SK-N-SH (cell line): ENCODE results near the gene LMAN1L. TPM values are rescaled to one million over a fixed set of nuclear protein-coding genes. Genes with fewer than 3 reads are reported as not detected.

Source experiments
- CTCF ChIA-PET: fragments of 300-600, 350-600 bp; formaldehyde crosslinking; extraction: SDS; loops from one replicate; lab custom pipeline; 2021; lab: Yijun Ruan, JAX
- POLR2A ChIA-PET: fragments of 350-600 bp; sonication (Branson Sonifier 250); formaldehyde crosslinking; extraction: SDS; loops from one replicate; lab custom pipeline; 2020; ENCODE audit warnings: antibody characterized with exemption, inconsistent platforms; lab: Yijun Ruan, JAX
- DNase-seq: peaks from one replicate; pipeline ENCODE4 v3.0.0; 2012
- H2AFZ ChIP-seq: fragments of 200-600 bp; sonication (generic); 2 replicates; pipeline ENCODE4 v1.8.1; 2016; ENCODE audit warnings: antibody characterized with exemption, mild to moderate bottlenecking, low read depth
- H3F3A ChIP-seq: fragments of 200-600 bp; sonication (generic); replicated peaks from 2 replicates; pipeline ENCODE3; 2016; ENCODE audit warnings: antibody characterized with exemption, mild to moderate bottlenecking; ENCODE audit not compliant: insufficient read depth
- H3K27ac ChIP-seq, 2 experiments: fragments of 200-500 bp in 1 of 2; fragments of 200-600 bp in 1 of 2; sonication (Bioruptor generic) in 1 of 2; sonication (generic), shearing (Covaris generic) in 1 of 2; 2 replicates each; pipeline versions ENCODE4 v1.5.1 to v1.6.1; 2014 to 2016; ENCODE audit warnings: low read depth in 2 of 2, inconsistent platforms in 1 of 2, low read length in 1 of 2, mild to moderate bottlenecking in 1 of 2, mixed read lengths in 1 of 2
- H3K27me3 ChIP-seq: fragments of 200-600 bp; sonication (generic), shearing (Covaris generic); 2 replicates; pipeline ENCODE4 v1.6.1; 2016; ENCODE audit warnings: mixed run types; ENCODE audit not compliant: insufficient read depth
- H3K36me3 ChIP-seq, 2 experiments: fragments of 200-500 bp in 1 of 2; fragments of 200-600 bp in 1 of 2; sonication (Bioruptor generic) in 1 of 2; sonication (generic) in 1 of 2; replicated peaks in 1 of 2; 2 replicates each; pipeline versions ENCODE3 to v1.5.1; 2014 to 2016; ENCODE audit warnings: low read length in 1 of 2, mild to moderate bottlenecking in 1 of 2; ENCODE audit not compliant: insufficient read depth in 2 of 2, control insufficient read depth in 1 of 2
- H3K4me1 ChIP-seq, 2 experiments: fragments of 200-500 bp in 1 of 2; fragments of 200-600 bp in 1 of 2; sonication (Bioruptor generic) in 1 of 2; sonication (generic), shearing (Covaris generic) in 1 of 2; 2 replicates each; pipeline versions ENCODE4 v1.5.1 to v1.6.1; 2014 to 2016; ENCODE audit warnings: low read depth in 1 of 2, low read length in 1 of 2, mixed run types in 1 of 2; ENCODE audit not compliant: insufficient read depth in 2 of 2, control insufficient read depth in 1 of 2
- H3K4me2 ChIP-seq: fragments of 200-600 bp; sonication (generic), shearing (Covaris generic); 2 replicates; pipeline ENCODE4 v1.6.1; 2017; ENCODE audit warnings: mixed run types
- H3K4me3 ChIP-seq, 2 experiments: fragments of 200-500 bp in 1 of 2; fragments of 200-600 bp in 1 of 2; sonication (Bioruptor generic) in 1 of 2; sonication (generic), shearing (Covaris generic) in 1 of 2; 2 replicates each; pipeline versions ENCODE4 v1.5.1 to v1.8.1; 2014 to 2016; ENCODE audit warnings: low read depth in 2 of 2, inconsistent platforms in 1 of 2, low read length in 1 of 2, mild to moderate bottlenecking in 1 of 2, mixed read lengths in 1 of 2, moderate library complexity in 1 of 2
- H3K79me2 ChIP-seq: fragments of 200-600 bp; sonication (generic); 2 replicates; pipeline ENCODE4 v1.8.1; 2017; ENCODE audit warnings: mild to moderate bottlenecking; ENCODE audit not compliant: insufficient read depth
- H3K9ac ChIP-seq: fragments of 200-600 bp; sonication (generic); 2 replicates; pipeline ENCODE4 v1.6.1; 2017; ENCODE audit warnings: mixed run types
- H3K9me2 ChIP-seq: fragments of 200-600 bp; sonication (generic); 2 replicates; pipeline ENCODE4 v1.6.1; 2017; ENCODE audit warnings: mixed run types
- H3K9me3 ChIP-seq: fragments of 200-600 bp; sonication (generic); 2 replicates; pipeline ENCODE4 v1.6.1; 2017; ENCODE audit warnings: mixed run types, mild to moderate bottlenecking, moderate library complexity
- H4K20me1 ChIP-seq: fragments of 200-600 bp; sonication (generic); 2 replicates; pipeline ENCODE4 v1.6.1; 2017; ENCODE audit warnings: mild to moderate bottlenecking, mixed run types; ENCODE audit not compliant: insufficient read depth
- CHD2 ChIP-seq: fragments of 150-350 bp; IDR thresholded peaks from 2 replicates; pipeline ENCODE4 v1.6.1; 2018; ENCODE audit warnings: low read length; ENCODE audit not compliant: partially characterized antibody
- EP300 ChIP-seq, 2 experiments: IDR thresholded peaks; 2 replicates each; pipeline versions ENCODE4 v1.4.0 to v1.6.1; 2012; ENCODE audit warnings: borderline replicate concordance in 1 of 2, low read depth in 1 of 2, low read length in 1 of 2
- EZH2phosphoT487 ChIP-seq: fragments of 200-600 bp; sonication (generic); IDR thresholded peaks from 2 replicates; pipeline ENCODE4 v1.6.1; 2017; ENCODE audit warnings: low read depth, mixed run types, mild to moderate bottlenecking, antibody characterized with exemption, moderate library complexity, borderline replicate concordance
- FOXJ3 ChIP-seq: sonication (generic); formaldehyde crosslinking; IDR thresholded peaks from 2 replicates; pipeline ENCODE4 v1.5.1; 2020; ENCODE audit warnings: mild to moderate bottlenecking, missing genetic modification reagents
- FOXM1 ChIP-seq: IDR thresholded peaks from 2 replicates; pipeline ENCODE4 v1.4.0; 2012; ENCODE audit warnings: low read depth, mild to moderate bottlenecking
- GABPA ChIP-seq: IDR thresholded peaks from 2 replicates; pipeline ENCODE4 v1.4.0; 2012; ENCODE audit warnings: low read depth, mild to moderate bottlenecking
- GATA2 ChIP-seq: sonication (generic); formaldehyde crosslinking; IDR thresholded peaks from 2 replicates; pipeline ENCODE4 v1.5.0; 2020; ENCODE audit warnings: mild to moderate bottlenecking, missing genetic modification reagents
- JUND ChIP-seq: IDR thresholded peaks from 2 replicates; pipeline ENCODE4 v1.4.0; 2012
- NFIC ChIP-seq: IDR thresholded peaks from 2 replicates; pipeline ENCODE4 v1.4.0; 2012; ENCODE audit warnings: borderline replicate concordance
- NRF1 ChIP-seq: IDR thresholded peaks from 2 replicates; pipeline ENCODE4 v1.6.1; 2012; ENCODE audit warnings: low read depth, mild to moderate bottlenecking, low read length
- RAD21 ChIP-seq: IDR thresholded peaks from 2 replicates; pipeline ENCODE4 v1.6.1; 2012; ENCODE audit warnings: mild to moderate bottlenecking, low read length
- RFX5 ChIP-seq: IDR thresholded peaks from 2 replicates; pipeline ENCODE4 v1.6.1; 2012; ENCODE audit warnings: mild to moderate bottlenecking, improper control_type of control experiment, low read length
- SMC3 ChIP-seq: IDR thresholded peaks from 2 replicates; pipeline ENCODE4 v1.6.1; 2012; ENCODE audit warnings: low read depth, low read length, improper control_type of control experiment
- TCF12 ChIP-seq: IDR thresholded peaks from 2 replicates; pipeline ENCODE4 v1.4.0; 2012
- WGBS: methylation state at CpG from one replicate; pipeline ENCODE4 v1.1.6; 2017; ENCODE audit warnings: low lambda C conversion rate; 5-methylcytosine and 5-hydroxymethylcytosine counted together
- polyA plus RNA-seq, 3 experiments: library from polyadenylated mRNA; depleted of rRNA; stranded (reverse); fragments of >200 nt; gene quantifications; 2 replicates each; pipeline ENCODE4 v1.2.3, GENCODE V29; 2012
- TF ChIP-seq, protein P1 (sequence below): fragments of 200-600 bp; sonication (generic); IDR thresholded peaks from 2 replicates; pipeline ENCODE4 v1.6.1; 2017; ENCODE audit warnings: antibody characterized with exemption, mild to moderate bottlenecking, moderate library complexity
- TF ChIP-seq, protein P2 (sequence below): IDR thresholded peaks from 2 replicates; pipeline ENCODE4; 2012
- TF ChIP-seq, protein P3 (sequence below): fragments of 150-350 bp; IDR thresholded peaks from 2 replicates; pipeline ENCODE4 v1.6.1; 2016; ENCODE audit warnings: mild to moderate bottlenecking, low read depth, low read length
- TF ChIP-seq, protein P4 (sequence below): IDR thresholded peaks from 2 replicates; pipeline ENCODE4 v1.4.0; 2012; ENCODE audit warnings: low read depth
- TF ChIP-seq, protein P5 (sequence below): fragments of 150-350 bp; IDR thresholded peaks from 2 replicates; pipeline ENCODE4 v1.6.1; 2017; ENCODE audit warnings: antibody characterized with exemption, low read length, low read depth, borderline replicate concordance

LMAN1L gene
- polyA plus RNA-seq, 1 of the 3 experiments (the other 2 are of a cell fraction) = 0.02 TPM

DNA sequence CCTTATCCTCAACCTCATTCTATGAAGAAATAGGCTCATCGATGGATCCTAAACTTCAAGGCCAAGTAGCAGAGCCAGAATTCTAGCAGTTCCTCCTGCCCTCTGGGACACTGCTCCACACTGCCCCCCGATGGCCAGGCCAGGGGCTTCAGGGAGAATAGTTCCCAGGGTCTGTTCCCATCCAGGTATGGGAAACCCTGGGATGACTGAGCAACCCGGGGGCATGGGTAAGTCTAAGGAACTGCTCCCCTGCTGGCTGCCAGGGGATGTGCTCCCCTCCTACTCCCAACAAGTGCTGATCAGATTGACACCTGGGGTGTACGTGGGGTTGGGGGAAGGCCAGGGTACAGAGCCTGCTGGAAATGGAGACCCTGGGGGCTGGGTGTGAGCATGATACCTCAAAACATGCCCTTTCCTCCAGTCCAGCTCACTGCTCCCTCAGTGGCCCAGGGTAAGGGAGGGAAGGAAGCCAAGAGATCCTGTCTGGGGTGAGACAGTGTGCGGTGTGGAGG lies 22.7 kb downstream of the LMAN1L start:
- H3K27me3 ChIP-seq = no peaks in the 10 kb centered on the region
- POLR2A ChIA-PET = no interaction called here
- peak; percentile 87 for DNase-seq
- H3F3A ChIP-seq = no peaks in the 10 kb centered on the region
- 52% methylated on average over 5 of the region's 5 CpGs for WGBS
- no peak overlapping the region for H3K9ac ChIP-seq
- H3K9me2 ChIP-seq = no peaks in the 10 kb centered on the region
- H4K20me1 ChIP-seq = no peaks in the 10 kb centered on the region
- no peak for TF ChIP-seq EZH2phosphoT487
- TF ChIP-seq SMC3 = peak; percentile 56
- TF ChIP-seq RAD21 = peak; percentile 64
- TF ChIP-seq, protein P1, sequence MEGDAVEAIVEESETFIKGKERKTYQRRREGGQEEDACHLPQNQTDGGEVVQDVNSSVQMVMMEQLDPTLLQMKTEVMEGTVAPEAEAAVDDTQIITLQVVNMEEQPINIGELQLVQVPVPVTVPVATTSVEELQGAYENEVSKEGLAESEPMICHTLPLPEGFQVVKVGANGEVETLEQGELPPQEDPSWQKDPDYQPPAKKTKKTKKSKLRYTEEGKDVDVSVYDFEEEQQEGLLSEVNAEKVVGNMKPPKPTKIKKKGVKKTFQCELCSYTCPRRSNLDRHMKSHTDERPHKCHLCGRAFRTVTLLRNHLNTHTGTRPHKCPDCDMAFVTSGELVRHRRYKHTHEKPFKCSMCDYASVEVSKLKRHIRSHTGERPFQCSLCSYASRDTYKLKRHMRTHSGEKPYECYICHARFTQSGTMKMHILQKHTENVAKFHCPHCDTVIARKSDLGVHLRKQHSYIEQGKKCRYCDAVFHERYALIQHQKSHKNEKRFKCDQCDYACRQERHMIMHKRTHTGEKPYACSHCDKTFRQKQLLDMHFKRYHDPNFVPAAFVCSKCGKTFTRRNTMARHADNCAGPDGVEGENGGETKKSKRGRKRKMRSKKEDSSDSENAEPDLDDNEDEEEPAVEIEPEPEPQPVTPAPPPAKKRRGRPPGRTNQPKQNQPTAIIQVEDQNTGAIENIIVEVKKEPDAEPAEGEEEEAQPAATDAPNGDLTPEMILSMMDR = peak; percentile 74
- TF ChIP-seq CHD2 = peak; percentile 12
- H3K4me1 ChIP-seq = peaks cover 0 to 16% of the 10 kb centered on the region in 2 experiments; a peak in 1 of 4 replicates
- peaks cover 0 to 23% of the 10 kb centered on the region in 2 experiments for H3K36me3 ChIP-seq
- no peak overlapping the region; a peak in 1 of 4 replicates for H3K27ac ChIP-seq
- no peaks in the 10 kb centered on the region for H3K9me3 ChIP-seq
- H3K4me2 ChIP-seq = no peak overlapping the region
- H2AFZ ChIP-seq = no peak overlapping the region
- peak overlapping the region in 1 of 2 experiments; percentile 49; a peak in 1 of 4 replicates for H3K4me3 ChIP-seq
- no peaks in the 10 kb centered on the region for H3K79me2 ChIP-seq
- CTCF ChIA-PET = interaction anchor here (0.7 to 10.8 kb wide), 15 partner anchors 8 to 201 kb away, joined by 3 to 95 read pairs (median 4); partner anchors contain the start of gene CSK

DNA sequence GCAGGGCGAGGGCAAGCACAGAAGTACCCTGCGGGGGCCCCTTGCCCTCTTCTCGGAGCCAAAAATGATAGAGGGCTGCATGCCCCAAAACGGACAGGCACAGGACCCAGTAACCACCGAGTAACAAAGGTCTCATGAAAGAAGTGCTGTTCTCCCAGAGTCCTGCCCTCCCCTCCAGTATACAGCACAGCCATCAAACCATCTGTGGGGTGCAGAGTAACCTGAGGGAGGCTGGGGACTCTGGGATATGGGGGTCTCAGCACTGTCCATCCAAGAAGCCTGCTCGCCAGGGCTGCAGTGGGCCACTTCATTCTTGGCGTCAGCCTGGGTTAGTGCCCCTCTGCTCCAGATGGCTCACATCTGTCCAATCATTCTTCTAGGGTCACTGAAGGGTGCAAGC lies 24.2 kb downstream of the LMAN1L start:
- H2AFZ ChIP-seq = no peak overlapping the region
- no peak overlapping the region for H3K9ac ChIP-seq
- peaks cover 0 to 9% of the 10 kb centered on the region in 2 experiments; a peak in 2 of 4 replicates for H3K4me1 ChIP-seq
- H4K20me1 ChIP-seq = no peaks in the 10 kb centered on the region
- no peaks in the 10 kb centered on the region for H3K27me3 ChIP-seq
- H3K4me3 ChIP-seq = no peak overlapping the region
- H3K9me2 ChIP-seq = no peaks in the 10 kb centered on the region
- H3K36me3 ChIP-seq = peaks cover 0 to 31% of the 10 kb centered on the region in 2 experiments
- DNase-seq = no peak
- ChIA-PET POLR2A (no interaction called here), CTCF (interaction anchor here (1.1 to 10.8 kb wide), 9 partner anchors 9 to 215 kb away, joined by 3 to 95 read pairs (median 4); partner anchors contain the start of gene CSK)
- TF ChIP-seq, protein P2, sequence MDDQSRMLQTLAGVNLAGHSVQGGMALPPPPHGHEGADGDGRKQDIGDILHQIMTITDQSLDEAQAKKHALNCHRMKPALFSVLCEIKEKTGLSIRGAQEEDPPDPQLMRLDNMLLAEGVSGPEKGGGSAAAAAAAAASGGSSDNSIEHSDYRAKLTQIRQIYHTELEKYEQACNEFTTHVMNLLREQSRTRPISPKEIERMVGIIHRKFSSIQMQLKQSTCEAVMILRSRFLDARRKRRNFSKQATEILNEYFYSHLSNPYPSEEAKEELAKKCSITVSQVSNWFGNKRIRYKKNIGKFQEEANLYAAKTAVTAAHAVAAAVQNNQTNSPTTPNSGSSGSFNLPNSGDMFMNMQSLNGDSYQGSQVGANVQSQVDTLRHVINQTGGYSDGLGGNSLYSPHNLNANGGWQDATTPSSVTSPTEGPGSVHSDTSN = no peak
- TF ChIP-seq RFX5 (no peak), FOXJ3 (no peak), NFIC (no peak), CHD2 (no peak), FOXM1 (no peak), TCF12 (no peak), EP300 (IDR thresholded peaks at IDR 0.05; ENCODE audit: borderline replicate concordance in 1 of 2, low read depth in 1 of 2, low read length in 1 of 2) (no peak), GABPA (no peak), NRF1 (no peak), GATA2 (CRISPR knock-in tag) (no peak), JUND (no peak)
- TF ChIP-seq, protein P1 = no peak
- TF ChIP-seq, protein P3, sequence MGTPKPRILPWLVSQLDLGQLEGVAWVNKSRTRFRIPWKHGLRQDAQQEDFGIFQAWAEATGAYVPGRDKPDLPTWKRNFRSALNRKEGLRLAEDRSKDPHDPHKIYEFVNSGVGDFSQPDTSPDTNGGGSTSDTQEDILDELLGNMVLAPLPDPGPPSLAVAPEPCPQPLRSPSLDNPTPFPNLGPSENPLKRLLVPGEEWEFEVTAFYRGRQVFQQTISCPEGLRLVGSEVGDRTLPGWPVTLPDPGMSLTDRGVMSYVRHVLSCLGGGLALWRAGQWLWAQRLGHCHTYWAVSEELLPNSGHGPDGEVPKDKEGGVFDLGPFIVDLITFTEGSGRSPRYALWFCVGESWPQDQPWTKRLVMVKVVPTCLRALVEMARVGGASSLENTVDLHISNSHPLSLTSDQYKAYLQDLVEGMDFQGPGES = no peak
- TF ChIP-seq, protein P4, sequence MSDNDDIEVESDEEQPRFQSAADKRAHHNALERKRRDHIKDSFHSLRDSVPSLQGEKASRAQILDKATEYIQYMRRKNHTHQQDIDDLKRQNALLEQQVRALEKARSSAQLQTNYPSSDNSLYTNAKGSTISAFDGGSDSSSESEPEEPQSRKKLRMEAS = no peak
- TF ChIP-seq, protein P5, sequence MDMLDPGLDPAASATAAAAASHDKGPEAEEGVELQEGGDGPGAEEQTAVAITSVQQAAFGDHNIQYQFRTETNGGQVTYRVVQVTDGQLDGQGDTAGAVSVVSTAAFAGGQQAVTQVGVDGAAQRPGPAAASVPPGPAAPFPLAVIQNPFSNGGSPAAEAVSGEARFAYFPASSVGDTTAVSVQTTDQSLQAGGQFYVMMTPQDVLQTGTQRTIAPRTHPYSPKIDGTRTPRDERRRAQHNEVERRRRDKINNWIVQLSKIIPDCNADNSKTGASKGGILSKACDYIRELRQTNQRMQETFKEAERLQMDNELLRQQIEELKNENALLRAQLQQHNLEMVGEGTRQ = no peak
- no peaks in the 10 kb centered on the region for H3K79me2 ChIP-seq
- no peaks in the 10 kb centered on the region for H3K9me3 ChIP-seq
- no peak overlapping the region for H3K4me2 ChIP-seq
- no peak overlapping the region for H3K27ac ChIP-seq
- no peaks in the 10 kb centered on the region for H3F3A ChIP-seq
- 90% methylated on average over 4 of the region's 7 CpGs for WGBS
